ENCODE data around the gene GINS2.

The GINS2 gene

DNA sequence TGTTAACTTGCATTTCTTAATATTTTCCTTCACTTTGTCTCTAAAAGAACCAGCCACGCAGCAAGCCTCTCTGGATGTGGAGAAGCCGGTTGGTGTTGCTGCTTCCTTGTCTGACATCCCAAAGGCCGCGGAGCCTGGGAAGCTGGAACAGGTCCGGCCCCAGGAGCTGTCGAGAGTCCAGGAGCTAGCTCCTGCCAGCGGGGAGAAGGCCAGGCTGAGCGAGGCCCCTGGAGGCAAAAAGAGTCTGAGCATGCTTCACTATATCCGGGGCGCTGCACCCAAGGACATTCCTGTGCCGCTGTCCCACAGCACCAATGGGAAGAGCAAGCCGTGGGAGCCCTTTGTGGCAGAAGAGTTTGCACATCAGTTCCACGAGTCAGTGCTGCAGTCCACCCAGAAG lies 22.8 kb downstream of the GINS2 start:
- Histone ChIP-seq H3K27me3 (ENCODE audit: insufficient read depth, low read length, poor library complexity, severe bottlenecking) (no peaks in the 10 kb centered on the region), H3K9ac (ENCODE audit: low read depth, low read length, poor library complexity, severe bottlenecking) (no peak overlapping the region), H3K9me2 (replicated peaks; ENCODE audit: low read depth, low read length) (no peaks in the 10 kb centered on the region), H3K79me2 (ENCODE audit: insufficient read depth, low read length) (no peaks in the 10 kb centered on the region), H3K9me3 (ENCODE audit: insufficient read depth, low read depth, low read length) (no peaks in the 10 kb centered on the region), H3K4me1 (ENCODE audit: insufficient read depth, low read length, poor library complexity, severe bottlenecking) (no peaks in the 10 kb centered on the region), H3K36me3 (ENCODE audit: insufficient read depth, low read length) (peaks cover 100% of the 10 kb centered on the region), H2AFZ (ENCODE audit: low read length) (no peak overlapping the region), H4K20me1 (ENCODE audit: insufficient read depth, low read length, poor library complexity, severe bottlenecking) (peaks cover 15% of the 10 kb centered on the region), H3F3A (ENCODE audit: low read depth) (no peaks in the 10 kb centered on the region), H3K4me3 (ENCODE audit: low read length, poor library complexity, severe bottlenecking) (no peak overlapping the region), H3K4me2 (ENCODE audit: low read depth, low read length, poor library complexity, severe bottlenecking) (no peak overlapping the region)
- TF ChIP-seq EZH2phosphoT487 (IDR thresholded peaks at IDR 0.05; ENCODE audit: borderline replicate concordance), result no peak
- TF ChIP-seq, protein P1, sequence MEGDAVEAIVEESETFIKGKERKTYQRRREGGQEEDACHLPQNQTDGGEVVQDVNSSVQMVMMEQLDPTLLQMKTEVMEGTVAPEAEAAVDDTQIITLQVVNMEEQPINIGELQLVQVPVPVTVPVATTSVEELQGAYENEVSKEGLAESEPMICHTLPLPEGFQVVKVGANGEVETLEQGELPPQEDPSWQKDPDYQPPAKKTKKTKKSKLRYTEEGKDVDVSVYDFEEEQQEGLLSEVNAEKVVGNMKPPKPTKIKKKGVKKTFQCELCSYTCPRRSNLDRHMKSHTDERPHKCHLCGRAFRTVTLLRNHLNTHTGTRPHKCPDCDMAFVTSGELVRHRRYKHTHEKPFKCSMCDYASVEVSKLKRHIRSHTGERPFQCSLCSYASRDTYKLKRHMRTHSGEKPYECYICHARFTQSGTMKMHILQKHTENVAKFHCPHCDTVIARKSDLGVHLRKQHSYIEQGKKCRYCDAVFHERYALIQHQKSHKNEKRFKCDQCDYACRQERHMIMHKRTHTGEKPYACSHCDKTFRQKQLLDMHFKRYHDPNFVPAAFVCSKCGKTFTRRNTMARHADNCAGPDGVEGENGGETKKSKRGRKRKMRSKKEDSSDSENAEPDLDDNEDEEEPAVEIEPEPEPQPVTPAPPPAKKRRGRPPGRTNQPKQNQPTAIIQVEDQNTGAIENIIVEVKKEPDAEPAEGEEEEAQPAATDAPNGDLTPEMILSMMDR (conservative IDR thresholded peaks at IDR 0.05; ENCODE audit: low read length), result no peak

DNA sequence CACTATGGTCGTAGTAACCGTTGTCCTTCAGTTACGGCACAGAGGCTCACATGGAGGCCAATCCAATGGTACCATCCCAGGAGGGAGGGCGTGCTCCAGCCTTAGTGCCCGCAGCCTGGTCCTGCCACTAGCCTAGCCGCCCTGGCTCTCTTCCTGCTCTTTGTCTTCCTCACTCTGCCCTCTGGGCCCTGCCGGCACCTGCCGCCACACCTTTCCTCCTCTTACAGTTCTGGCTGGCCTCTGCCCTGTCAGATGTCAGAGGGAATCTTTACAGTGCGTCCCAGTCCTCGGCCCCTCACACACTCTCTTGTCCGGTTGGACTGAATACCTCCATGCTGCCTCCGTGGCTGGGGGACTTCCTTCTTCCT lies 23.4 kb downstream of the GINS2 start:
- Histone ChIP-seq H3K4me3 (ENCODE audit: low read length, poor library complexity, severe bottlenecking) (no peak overlapping the region), H3K36me3 (ENCODE audit: insufficient read depth, low read length) (peaks cover 98% of the 10 kb centered on the region), H3K9me3 (ENCODE audit: insufficient read depth, low read depth, low read length) (no peaks in the 10 kb centered on the region), H3K9me2 (replicated peaks; ENCODE audit: low read depth, low read length) (no peaks in the 10 kb centered on the region), H3K27me3 (ENCODE audit: insufficient read depth, low read length, poor library complexity, severe bottlenecking) (no peaks in the 10 kb centered on the region), H3F3A (ENCODE audit: low read depth) (no peaks in the 10 kb centered on the region), H3K4me1 (ENCODE audit: insufficient read depth, low read length, poor library complexity, severe bottlenecking) (no peaks in the 10 kb centered on the region), H3K79me2 (ENCODE audit: insufficient read depth, low read length) (no peaks in the 10 kb centered on the region), H2AFZ (ENCODE audit: low read length) (no peak overlapping the region), H4K20me1 (ENCODE audit: insufficient read depth, low read length, poor library complexity, severe bottlenecking) (peaks cover 15% of the 10 kb centered on the region), H3K9ac (ENCODE audit: low read depth, low read length, poor library complexity, severe bottlenecking) (no peak overlapping the region), H3K4me2 (ENCODE audit: low read depth, low read length, poor library complexity, severe bottlenecking) (no peak overlapping the region)
- TF ChIP-seq, protein P1 (conservative IDR thresholded peaks at IDR 0.05; ENCODE audit: low read length), result no peak
- no peak for TF ChIP-seq EZH2phosphoT487 (IDR thresholded peaks at IDR 0.05; ENCODE audit: borderline replicate concordance)

DNA sequence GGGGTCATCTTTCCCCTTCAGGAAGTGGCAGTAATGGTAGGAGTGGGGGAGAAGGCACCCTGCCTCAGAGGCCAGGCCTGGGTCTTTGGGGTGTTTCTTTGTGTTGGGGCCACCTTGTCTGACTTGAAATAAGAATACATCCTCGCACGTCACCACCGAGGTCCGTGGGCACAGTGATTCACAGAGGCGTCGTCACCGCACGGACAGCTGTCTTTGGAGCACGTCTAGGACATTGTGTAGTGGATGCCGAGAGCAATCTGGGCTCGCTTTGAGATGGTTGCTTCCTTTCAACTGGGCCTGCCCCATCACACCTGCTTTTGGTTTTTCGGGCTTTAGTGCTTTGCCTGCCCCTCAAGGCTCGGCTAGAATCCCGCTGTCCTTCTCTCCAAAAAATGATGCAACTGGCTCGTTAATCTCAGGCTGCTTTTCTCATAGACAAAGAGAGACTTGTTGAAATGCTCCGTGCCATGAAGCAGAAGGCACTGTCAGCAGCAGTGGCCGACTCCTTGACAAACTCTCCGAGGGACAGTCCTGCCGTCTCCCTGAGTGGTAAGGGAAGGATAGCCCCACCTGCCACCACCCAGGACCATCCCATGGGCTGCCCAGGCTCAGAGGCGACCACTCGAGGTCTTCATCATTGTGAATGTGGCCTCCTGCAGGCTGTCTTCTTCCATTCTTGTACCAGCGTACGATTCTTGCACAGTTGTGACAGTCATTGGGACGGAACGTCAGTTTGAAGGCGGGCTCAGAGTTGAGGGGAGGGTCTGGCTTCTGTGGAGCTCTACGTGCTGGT lies 24.0 kb downstream of the GINS2 start:
- Histone ChIP-seq H3K9ac (ENCODE audit: low read depth, low read length, poor library complexity, severe bottlenecking) (no peak overlapping the region), H3K4me1 (ENCODE audit: insufficient read depth, low read length, poor library complexity, severe bottlenecking) (no peaks in the 10 kb centered on the region), H3K36me3 (ENCODE audit: insufficient read depth, low read length) (peaks cover 98% of the 10 kb centered on the region), H3K27me3 (ENCODE audit: insufficient read depth, low read length, poor library complexity, severe bottlenecking) (no peaks in the 10 kb centered on the region), H3K9me2 (replicated peaks; ENCODE audit: low read depth, low read length) (no peaks in the 10 kb centered on the region), H3K4me3 (ENCODE audit: low read length, poor library complexity, severe bottlenecking) (no peak overlapping the region), H3K4me2 (ENCODE audit: low read depth, low read length, poor library complexity, severe bottlenecking) (no peak overlapping the region), H3K79me2 (ENCODE audit: insufficient read depth, low read length) (no peaks in the 10 kb centered on the region), H4K20me1 (ENCODE audit: insufficient read depth, low read length, poor library complexity, severe bottlenecking) (peaks cover 18% of the 10 kb centered on the region), H3F3A (ENCODE audit: low read depth) (no peaks in the 10 kb centered on the region), H3K9me3 (ENCODE audit: insufficient read depth, low read depth, low read length) (no peaks in the 10 kb centered on the region), H2AFZ (ENCODE audit: low read length) (no peak overlapping the region)
- no peak for TF ChIP-seq EZH2phosphoT487 (IDR thresholded peaks at IDR 0.05; ENCODE audit: borderline replicate concordance)
- TF ChIP-seq, protein P1 (conservative IDR thresholded peaks at IDR 0.05; ENCODE audit: low read length), result no peak
